ENCODE measurements around the gene POLR1D. TPM values are rescaled to one million over a fixed set of nuclear protein-coding genes. Genes with fewer than 3 reads are reported as not detected.

Gene POLR1D
- total RNA-seq, 2 donors from 2014 or later, result 56.0 to 178 TPM

- H3K27me3 ChIP-seq, result no peaks in the 10 kb centered on the region
- peak overlapping the region in 2 of 4 donors; percentile 64 to 75 for H3K27ac ChIP-seq
- no peaks in the 10 kb centered on the region for H3K36me3 ChIP-seq (replicated peaks in 1 of 2; ENCODE audit: insufficient read depth in 1 of 2, low read depth in 2 of 2)
- ATAC-seq (no peak), DNase-seq (no peak)
- H3K9me3 ChIP-seq, result no peaks in the 10 kb centered on the region
- no peak overlapping the region for H3K4me3 ChIP-seq
- 94% methylated on average over 6 of the region's 6 CpGs for WGBS, 2 donors
- peaks cover 47% of the 10 kb centered on the region for H3K4me1 ChIP-seq
- no peak for TF ChIP-seq CTCF (IDR thresholded peaks at IDR 0.05)
- no peak for TF ChIP-seq POLR2A (IDR thresholded peaks at IDR 0.05)
- intact Hi-C loops (cut with DNase I), result no loop called here
These were observed 38.8 kb downstream of the POLR1D start for GRCh38 chr13:27660511-27660910.

- Histone ChIP-seq H3K9me3 (no peaks in the 10 kb centered on the region), H3K27ac (peak overlapping the region in 3 of 4 donors; percentile 8 to 75 (median 64)), H3K36me3 (replicated peaks in 1 of 2; ENCODE audit: insufficient read depth in 1 of 2, low read depth in 2 of 2) (peaks cover 0 to 2% of the 10 kb centered on the region in 2 donors), H3K4me3 (no peak overlapping the region), H3K27me3 (no peaks in the 10 kb centered on the region), H3K4me1 (peaks cover 47% of the 10 kb centered on the region)
- intact Hi-C loops (cut with DNase I), result no loop called here
- no peak for TF ChIP-seq CTCF (IDR thresholded peaks at IDR 0.05)
- TF ChIP-seq POLR2A (IDR thresholded peaks at IDR 0.05), result no peak
- DNase-seq (no peak), ATAC-seq (peak; percentile 47)
These were observed 39.3 kb downstream of the POLR1D start for GRCh38 chr13:27661017-27661416.

- Histone ChIP-seq H3K4me3 (no peak overlapping the region), H3K27ac (no peak overlapping the region), H3K27me3 (no peaks in the 10 kb centered on the region), H3K9me3 (no peaks in the 10 kb centered on the region), H3K4me1 (peaks cover 40% of the 10 kb centered on the region), H3K36me3 (replicated peaks in 1 of 2; ENCODE audit: insufficient read depth in 1 of 2, low read depth in 2 of 2) (peaks cover 0 to 2% of the 10 kb centered on the region in 2 donors)
- TF ChIP-seq POLR2A (IDR thresholded peaks at IDR 0.05) (no peak), CTCF (IDR thresholded peaks at IDR 0.05) (no peak)
- DNase-seq (no peak), ATAC-seq (no peak)
- intact Hi-C loops (cut with DNase I), result no loop called here
- 62 to 82% methylated on average over 2 of the region's 2 CpGs for WGBS, 2 donors
These were observed 41.2 kb downstream of the POLR1D start for GRCh38 chr13:27662738-27663470.

- Histone ChIP-seq H3K9me3 (no peaks in the 10 kb centered on the region), H3K4me1 (peaks cover 30% of the 10 kb centered on the region), H3K36me3 (replicated peaks in 1 of 2; ENCODE audit: insufficient read depth in 1 of 2, low read depth in 2 of 2) (peaks cover 0 to 2% of the 10 kb centered on the region in 2 donors), H3K27ac (no peak overlapping the region), H3K4me3 (no peak overlapping the region), H3K27me3 (no peaks in the 10 kb centered on the region)
- no peak for ATAC-seq
- DNase-seq, result no peak
- WGBS, 2 donors, result 88 to 90% methylated on average over 8 of the region's 8 CpGs
- intact Hi-C loops (cut with DNase I), result no loop called here
- no peak for TF ChIP-seq CTCF (IDR thresholded peaks at IDR 0.05)
- TF ChIP-seq POLR2A (IDR thresholded peaks at IDR 0.05), result no peak
These were observed 42.3 kb downstream of the POLR1D start for GRCh38 chr13:27663947-27664346.

GRCh38 chr13:27665333-27665732 is 43.6 kb downstream of the POLR1D start:
- H3K4me3 ChIP-seq, result no peak overlapping the region
- DNase-seq, result no peak
- TF ChIP-seq POLR2A (IDR thresholded peaks at IDR 0.05) (no peak), CTCF (IDR thresholded peaks at IDR 0.05) (peak in 1 of 7 experiments; percentile 13)
- no peak overlapping the region for H3K27ac ChIP-seq
- H3K27me3 ChIP-seq, result no peaks in the 10 kb centered on the region
- ATAC-seq, result no peak
- no peaks in the 10 kb centered on the region for H3K9me3 ChIP-seq
- peaks cover 0 to 2% of the 10 kb centered on the region in 2 donors for H3K36me3 ChIP-seq (replicated peaks in 1 of 2; ENCODE audit: insufficient read depth in 1 of 2, low read depth in 2 of 2)
- intact Hi-C loops (cut with DNase I), result no loop called here
- WGBS, 2 donors, result 29 to 32% methylated on average over 3 of the region's 3 CpGs
- peaks cover 18% of the 10 kb centered on the region for H3K4me1 ChIP-seq
